SK-N-SH (cell line): ENCODE results near the gene PPP5C. TPM values are rescaled to one million over a fixed set of nuclear protein-coding genes. Genes with fewer than 3 reads are reported as not detected.

Experiments
- CTCF ChIA-PET: fragments of 300-600, 350-600 bp; formaldehyde crosslinking; extraction: SDS; loops from one replicate; lab custom pipeline; 2021; lab: Yijun Ruan, JAX
- POLR2A ChIA-PET: fragments of 350-600 bp; sonication (Branson Sonifier 250); formaldehyde crosslinking; extraction: SDS; loops from one replicate; lab custom pipeline; 2020; ENCODE audit warnings: antibody characterized with exemption, inconsistent platforms; lab: Yijun Ruan, JAX
- DNase-seq: peaks from one replicate; pipeline ENCODE4 v3.0.0; 2012
- H2AFZ ChIP-seq: fragments of 200-600 bp; sonication (generic); 2 replicates; pipeline ENCODE4 v1.8.1; 2016; ENCODE audit warnings: antibody characterized with exemption, mild to moderate bottlenecking, low read depth
- H3F3A ChIP-seq: fragments of 200-600 bp; sonication (generic); replicated peaks from 2 replicates; pipeline ENCODE3; 2016; ENCODE audit warnings: antibody characterized with exemption, mild to moderate bottlenecking; ENCODE audit not compliant: insufficient read depth
- H3K27ac ChIP-seq, 2 experiments: fragments of 200-500 bp in 1 of 2; fragments of 200-600 bp in 1 of 2; sonication (Bioruptor generic) in 1 of 2; sonication (generic), shearing (Covaris generic) in 1 of 2; 2 replicates each; pipeline versions ENCODE4 v1.5.1 to v1.6.1; 2014 to 2016; ENCODE audit warnings: low read depth in 2 of 2, inconsistent platforms in 1 of 2, low read length in 1 of 2, mild to moderate bottlenecking in 1 of 2, mixed read lengths in 1 of 2
- H3K27me3 ChIP-seq: fragments of 200-600 bp; sonication (generic), shearing (Covaris generic); 2 replicates; pipeline ENCODE4 v1.6.1; 2016; ENCODE audit warnings: mixed run types; ENCODE audit not compliant: insufficient read depth
- H3K36me3 ChIP-seq, 2 experiments: fragments of 200-500 bp in 1 of 2; fragments of 200-600 bp in 1 of 2; sonication (Bioruptor generic) in 1 of 2; sonication (generic) in 1 of 2; replicated peaks in 1 of 2; 2 replicates each; pipeline versions ENCODE3 to v1.5.1; 2014 to 2016; ENCODE audit warnings: low read length in 1 of 2, mild to moderate bottlenecking in 1 of 2; ENCODE audit not compliant: insufficient read depth in 2 of 2, control insufficient read depth in 1 of 2
- H3K4me1 ChIP-seq, 2 experiments: fragments of 200-500 bp in 1 of 2; fragments of 200-600 bp in 1 of 2; sonication (Bioruptor generic) in 1 of 2; sonication (generic), shearing (Covaris generic) in 1 of 2; 2 replicates each; pipeline versions ENCODE4 v1.5.1 to v1.6.1; 2014 to 2016; ENCODE audit warnings: low read depth in 1 of 2, low read length in 1 of 2, mixed run types in 1 of 2; ENCODE audit not compliant: insufficient read depth in 2 of 2, control insufficient read depth in 1 of 2
- H3K4me2 ChIP-seq: fragments of 200-600 bp; sonication (generic), shearing (Covaris generic); 2 replicates; pipeline ENCODE4 v1.6.1; 2017; ENCODE audit warnings: mixed run types
- H3K4me3 ChIP-seq, 2 experiments: fragments of 200-500 bp in 1 of 2; fragments of 200-600 bp in 1 of 2; sonication (Bioruptor generic) in 1 of 2; sonication (generic), shearing (Covaris generic) in 1 of 2; 2 replicates each; pipeline versions ENCODE4 v1.5.1 to v1.8.1; 2014 to 2016; ENCODE audit warnings: low read depth in 2 of 2, inconsistent platforms in 1 of 2, low read length in 1 of 2, mild to moderate bottlenecking in 1 of 2, mixed read lengths in 1 of 2, moderate library complexity in 1 of 2
- H3K79me2 ChIP-seq: fragments of 200-600 bp; sonication (generic); 2 replicates; pipeline ENCODE4 v1.8.1; 2017; ENCODE audit warnings: mild to moderate bottlenecking; ENCODE audit not compliant: insufficient read depth
- H3K9ac ChIP-seq: fragments of 200-600 bp; sonication (generic); 2 replicates; pipeline ENCODE4 v1.6.1; 2017; ENCODE audit warnings: mixed run types
- H3K9me2 ChIP-seq: fragments of 200-600 bp; sonication (generic); 2 replicates; pipeline ENCODE4 v1.6.1; 2017; ENCODE audit warnings: mixed run types
- H3K9me3 ChIP-seq: fragments of 200-600 bp; sonication (generic); 2 replicates; pipeline ENCODE4 v1.6.1; 2017; ENCODE audit warnings: mixed run types, mild to moderate bottlenecking, moderate library complexity
- H4K20me1 ChIP-seq: fragments of 200-600 bp; sonication (generic); 2 replicates; pipeline ENCODE4 v1.6.1; 2017; ENCODE audit warnings: mild to moderate bottlenecking, mixed run types; ENCODE audit not compliant: insufficient read depth
- CHD2 ChIP-seq: fragments of 150-350 bp; IDR thresholded peaks from 2 replicates; pipeline ENCODE4 v1.6.1; 2018; ENCODE audit warnings: low read length; ENCODE audit not compliant: partially characterized antibody
- ELF1 ChIP-seq: IDR thresholded peaks from 2 replicates; pipeline ENCODE4 v1.4.0; 2012
- FOXM1 ChIP-seq: IDR thresholded peaks from 2 replicates; pipeline ENCODE4 v1.4.0; 2012; ENCODE audit warnings: low read depth, mild to moderate bottlenecking
- GABPA ChIP-seq: IDR thresholded peaks from 2 replicates; pipeline ENCODE4 v1.4.0; 2012; ENCODE audit warnings: low read depth, mild to moderate bottlenecking
- GATA2 ChIP-seq: sonication (generic); formaldehyde crosslinking; IDR thresholded peaks from 2 replicates; pipeline ENCODE4 v1.5.0; 2020; ENCODE audit warnings: mild to moderate bottlenecking, missing genetic modification reagents
- JUND ChIP-seq: IDR thresholded peaks from 2 replicates; pipeline ENCODE4 v1.4.0; 2012
- MXI1 ChIP-seq: IDR thresholded peaks from 2 replicates; pipeline ENCODE4 v1.6.1; 2012; ENCODE audit warnings: mild to moderate bottlenecking, low read depth, low read length, improper control_type of control experiment
- NFIC ChIP-seq: IDR thresholded peaks from 2 replicates; pipeline ENCODE4 v1.4.0; 2012; ENCODE audit warnings: borderline replicate concordance
- NRF1 ChIP-seq: IDR thresholded peaks from 2 replicates; pipeline ENCODE4 v1.6.1; 2012; ENCODE audit warnings: low read depth, mild to moderate bottlenecking, low read length
- RCOR1 ChIP-seq: fragments of 150-350 bp; IDR thresholded peaks from 2 replicates; pipeline ENCODE4 v1.6.1; 2017; ENCODE audit warnings: antibody characterized with exemption, low read length
- RXRA ChIP-seq: IDR thresholded peaks from 2 replicates; pipeline ENCODE4 v1.4.0; 2012; ENCODE audit warnings: low read depth, mild to moderate bottlenecking, borderline replicate concordance
- TCF12 ChIP-seq: IDR thresholded peaks from 2 replicates; pipeline ENCODE4 v1.4.0; 2012
- WGBS: methylation state at CpG from one replicate; pipeline ENCODE4 v1.1.6; 2017; ENCODE audit warnings: low lambda C conversion rate; 5-methylcytosine and 5-hydroxymethylcytosine counted together
- polyA plus RNA-seq, 3 experiments: library from polyadenylated mRNA; depleted of rRNA; stranded (reverse); fragments of >200 nt; gene quantifications; 2 replicates each; pipeline ENCODE4 v1.2.3, GENCODE V29; 2012
- TF ChIP-seq, protein P1 (sequence below): IDR thresholded peaks from 2 replicates; pipeline ENCODE4 v1.4.0; 2012; ENCODE audit warnings: low read depth
- TF ChIP-seq, protein P2 (sequence below): fragments of 150-350 bp; IDR thresholded peaks from 2 replicates; pipeline ENCODE4 v1.6.1; 2017; ENCODE audit warnings: antibody characterized with exemption, low read length, low read depth, borderline replicate concordance
- TF ChIP-seq, protein P3 (sequence below): IDR thresholded peaks from 2 replicates; pipeline ENCODE4 v1.4.0; 2012; ENCODE audit warnings: low read depth, borderline replicate concordance
- TF ChIP-seq, protein P4 (sequence below): IDR thresholded peaks from 2 replicates; pipeline ENCODE4 v1.6.1; 2012; ENCODE audit warnings: mild to moderate bottlenecking, low read depth, low read length, moderate library complexity
- TF ChIP-seq, protein P5 (sequence below): fragments of 200-600 bp; sonication (generic); IDR thresholded peaks from 2 replicates; pipeline ENCODE4 v1.6.1; 2017; ENCODE audit warnings: antibody characterized with exemption, mild to moderate bottlenecking, moderate library complexity
- TF ChIP-seq, protein P6 (sequence below): fragments of 150-350 bp; IDR thresholded peaks from 2 replicates; pipeline ENCODE4 v1.6.1; 2016; ENCODE audit warnings: mild to moderate bottlenecking, low read depth, low read length
- TF ChIP-seq, protein P7 (sequence below): IDR thresholded peaks from 2 replicates; pipeline ENCODE4; 2012
- TF ChIP-seq, protein P8 (sequence below): IDR thresholded peaks from 2 replicates; pipeline ENCODE4 v1.4.0; 2012; ENCODE audit warnings: low read depth, borderline replicate concordance

The PPP5C gene
- polyA plus RNA-seq, 1 of the 3 experiments (the other 2 are of a cell fraction): 162 TPM

DNA sequence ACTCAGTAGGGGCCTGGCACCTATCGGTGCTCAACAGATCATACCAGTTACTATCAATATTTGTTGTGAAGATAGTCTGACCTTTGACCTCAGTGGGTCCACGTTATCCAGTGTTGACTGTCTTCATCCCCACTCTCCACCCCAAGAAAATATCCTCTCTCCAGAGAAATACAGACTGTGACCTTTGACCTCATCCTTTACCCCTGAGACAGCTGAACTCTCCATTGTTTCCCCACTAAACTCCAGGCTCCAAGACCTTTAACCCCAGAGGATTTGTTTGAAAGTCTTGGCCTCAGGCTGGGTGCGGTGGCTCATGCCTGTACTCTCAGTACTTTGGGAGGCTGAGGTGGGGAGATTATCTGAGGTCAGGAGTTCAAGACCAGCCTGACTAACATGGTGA is 22.6 kb upstream of the PPP5C start:
- ChIA-PET POLR2A (no interaction called here), CTCF (no interaction called here)
- Histone ChIP-seq H3K79me2 (no peaks in the 10 kb centered on the region), H3K4me1 (no peaks in the 10 kb centered on the region), H3K27me3 (no peaks in the 10 kb centered on the region), H2AFZ (no peak overlapping the region), H4K20me1 (no peaks in the 10 kb centered on the region), H3K4me3 (no peak overlapping the region), H3K27ac (no peak overlapping the region), H3K9me2 (no peaks in the 10 kb centered on the region), H3F3A (no peaks in the 10 kb centered on the region), H3K9me3 (peaks cover 4% of the 10 kb centered on the region), H3K36me3 (no peaks in the 10 kb centered on the region), H3K9ac (no peak overlapping the region), H3K4me2 (no peak overlapping the region)
- no peak for DNase-seq
- 74% methylated on average over 3 of the region's 3 CpGs for WGBS
- TF ChIP-seq, protein P1, sequence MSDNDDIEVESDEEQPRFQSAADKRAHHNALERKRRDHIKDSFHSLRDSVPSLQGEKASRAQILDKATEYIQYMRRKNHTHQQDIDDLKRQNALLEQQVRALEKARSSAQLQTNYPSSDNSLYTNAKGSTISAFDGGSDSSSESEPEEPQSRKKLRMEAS: no peak
- TF ChIP-seq, protein P2, sequence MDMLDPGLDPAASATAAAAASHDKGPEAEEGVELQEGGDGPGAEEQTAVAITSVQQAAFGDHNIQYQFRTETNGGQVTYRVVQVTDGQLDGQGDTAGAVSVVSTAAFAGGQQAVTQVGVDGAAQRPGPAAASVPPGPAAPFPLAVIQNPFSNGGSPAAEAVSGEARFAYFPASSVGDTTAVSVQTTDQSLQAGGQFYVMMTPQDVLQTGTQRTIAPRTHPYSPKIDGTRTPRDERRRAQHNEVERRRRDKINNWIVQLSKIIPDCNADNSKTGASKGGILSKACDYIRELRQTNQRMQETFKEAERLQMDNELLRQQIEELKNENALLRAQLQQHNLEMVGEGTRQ: no peak
- no peak for TF ChIP-seq GABPA
- TF ChIP-seq, protein P3, sequence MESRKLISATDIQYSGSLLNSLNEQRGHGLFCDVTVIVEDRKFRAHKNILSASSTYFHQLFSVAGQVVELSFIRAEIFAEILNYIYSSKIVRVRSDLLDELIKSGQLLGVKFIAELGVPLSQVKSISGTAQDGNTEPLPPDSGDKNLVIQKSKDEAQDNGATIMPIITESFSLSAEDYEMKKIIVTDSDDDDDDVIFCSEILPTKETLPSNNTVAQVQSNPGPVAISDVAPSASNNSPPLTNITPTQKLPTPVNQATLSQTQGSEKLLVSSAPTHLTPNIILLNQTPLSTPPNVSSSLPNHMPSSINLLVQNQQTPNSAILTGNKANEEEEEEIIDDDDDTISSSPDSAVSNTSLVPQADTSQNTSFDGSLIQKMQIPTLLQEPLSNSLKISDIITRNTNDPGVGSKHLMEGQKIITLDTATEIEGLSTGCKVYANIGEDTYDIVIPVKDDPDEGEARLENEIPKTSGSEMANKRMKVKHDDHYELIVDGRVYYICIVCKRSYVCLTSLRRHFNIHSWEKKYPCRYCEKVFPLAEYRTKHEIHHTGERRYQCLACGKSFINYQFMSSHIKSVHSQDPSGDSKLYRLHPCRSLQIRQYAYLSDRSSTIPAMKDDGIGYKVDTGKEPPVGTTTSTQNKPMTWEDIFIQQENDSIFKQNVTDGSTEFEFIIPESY: no peak
- TF ChIP-seq, protein P4, sequence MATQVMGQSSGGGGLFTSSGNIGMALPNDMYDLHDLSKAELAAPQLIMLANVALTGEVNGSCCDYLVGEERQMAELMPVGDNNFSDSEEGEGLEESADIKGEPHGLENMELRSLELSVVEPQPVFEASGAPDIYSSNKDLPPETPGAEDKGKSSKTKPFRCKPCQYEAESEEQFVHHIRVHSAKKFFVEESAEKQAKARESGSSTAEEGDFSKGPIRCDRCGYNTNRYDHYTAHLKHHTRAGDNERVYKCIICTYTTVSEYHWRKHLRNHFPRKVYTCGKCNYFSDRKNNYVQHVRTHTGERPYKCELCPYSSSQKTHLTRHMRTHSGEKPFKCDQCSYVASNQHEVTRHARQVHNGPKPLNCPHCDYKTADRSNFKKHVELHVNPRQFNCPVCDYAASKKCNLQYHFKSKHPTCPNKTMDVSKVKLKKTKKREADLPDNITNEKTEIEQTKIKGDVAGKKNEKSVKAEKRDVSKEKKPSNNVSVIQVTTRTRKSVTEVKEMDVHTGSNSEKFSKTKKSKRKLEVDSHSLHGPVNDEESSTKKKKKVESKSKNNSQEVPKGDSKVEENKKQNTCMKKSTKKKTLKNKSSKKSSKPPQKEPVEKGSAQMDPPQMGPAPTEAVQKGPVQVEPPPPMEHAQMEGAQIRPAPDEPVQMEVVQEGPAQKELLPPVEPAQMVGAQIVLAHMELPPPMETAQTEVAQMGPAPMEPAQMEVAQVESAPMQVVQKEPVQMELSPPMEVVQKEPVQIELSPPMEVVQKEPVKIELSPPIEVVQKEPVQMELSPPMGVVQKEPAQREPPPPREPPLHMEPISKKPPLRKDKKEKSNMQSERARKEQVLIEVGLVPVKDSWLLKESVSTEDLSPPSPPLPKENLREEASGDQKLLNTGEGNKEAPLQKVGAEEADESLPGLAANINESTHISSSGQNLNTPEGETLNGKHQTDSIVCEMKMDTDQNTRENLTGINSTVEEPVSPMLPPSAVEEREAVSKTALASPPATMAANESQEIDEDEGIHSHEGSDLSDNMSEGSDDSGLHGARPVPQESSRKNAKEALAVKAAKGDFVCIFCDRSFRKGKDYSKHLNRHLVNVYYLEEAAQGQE: no peak
- TF ChIP-seq, protein P5, sequence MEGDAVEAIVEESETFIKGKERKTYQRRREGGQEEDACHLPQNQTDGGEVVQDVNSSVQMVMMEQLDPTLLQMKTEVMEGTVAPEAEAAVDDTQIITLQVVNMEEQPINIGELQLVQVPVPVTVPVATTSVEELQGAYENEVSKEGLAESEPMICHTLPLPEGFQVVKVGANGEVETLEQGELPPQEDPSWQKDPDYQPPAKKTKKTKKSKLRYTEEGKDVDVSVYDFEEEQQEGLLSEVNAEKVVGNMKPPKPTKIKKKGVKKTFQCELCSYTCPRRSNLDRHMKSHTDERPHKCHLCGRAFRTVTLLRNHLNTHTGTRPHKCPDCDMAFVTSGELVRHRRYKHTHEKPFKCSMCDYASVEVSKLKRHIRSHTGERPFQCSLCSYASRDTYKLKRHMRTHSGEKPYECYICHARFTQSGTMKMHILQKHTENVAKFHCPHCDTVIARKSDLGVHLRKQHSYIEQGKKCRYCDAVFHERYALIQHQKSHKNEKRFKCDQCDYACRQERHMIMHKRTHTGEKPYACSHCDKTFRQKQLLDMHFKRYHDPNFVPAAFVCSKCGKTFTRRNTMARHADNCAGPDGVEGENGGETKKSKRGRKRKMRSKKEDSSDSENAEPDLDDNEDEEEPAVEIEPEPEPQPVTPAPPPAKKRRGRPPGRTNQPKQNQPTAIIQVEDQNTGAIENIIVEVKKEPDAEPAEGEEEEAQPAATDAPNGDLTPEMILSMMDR: no peak
- TF ChIP-seq, protein P6, sequence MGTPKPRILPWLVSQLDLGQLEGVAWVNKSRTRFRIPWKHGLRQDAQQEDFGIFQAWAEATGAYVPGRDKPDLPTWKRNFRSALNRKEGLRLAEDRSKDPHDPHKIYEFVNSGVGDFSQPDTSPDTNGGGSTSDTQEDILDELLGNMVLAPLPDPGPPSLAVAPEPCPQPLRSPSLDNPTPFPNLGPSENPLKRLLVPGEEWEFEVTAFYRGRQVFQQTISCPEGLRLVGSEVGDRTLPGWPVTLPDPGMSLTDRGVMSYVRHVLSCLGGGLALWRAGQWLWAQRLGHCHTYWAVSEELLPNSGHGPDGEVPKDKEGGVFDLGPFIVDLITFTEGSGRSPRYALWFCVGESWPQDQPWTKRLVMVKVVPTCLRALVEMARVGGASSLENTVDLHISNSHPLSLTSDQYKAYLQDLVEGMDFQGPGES: no peak
- TF ChIP-seq, protein P7, sequence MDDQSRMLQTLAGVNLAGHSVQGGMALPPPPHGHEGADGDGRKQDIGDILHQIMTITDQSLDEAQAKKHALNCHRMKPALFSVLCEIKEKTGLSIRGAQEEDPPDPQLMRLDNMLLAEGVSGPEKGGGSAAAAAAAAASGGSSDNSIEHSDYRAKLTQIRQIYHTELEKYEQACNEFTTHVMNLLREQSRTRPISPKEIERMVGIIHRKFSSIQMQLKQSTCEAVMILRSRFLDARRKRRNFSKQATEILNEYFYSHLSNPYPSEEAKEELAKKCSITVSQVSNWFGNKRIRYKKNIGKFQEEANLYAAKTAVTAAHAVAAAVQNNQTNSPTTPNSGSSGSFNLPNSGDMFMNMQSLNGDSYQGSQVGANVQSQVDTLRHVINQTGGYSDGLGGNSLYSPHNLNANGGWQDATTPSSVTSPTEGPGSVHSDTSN: no peak
- TF ChIP-seq RCOR1: no peak
- no peak for TF ChIP-seq ELF1
- no peak for TF ChIP-seq NRF1
- TF ChIP-seq, protein P8, sequence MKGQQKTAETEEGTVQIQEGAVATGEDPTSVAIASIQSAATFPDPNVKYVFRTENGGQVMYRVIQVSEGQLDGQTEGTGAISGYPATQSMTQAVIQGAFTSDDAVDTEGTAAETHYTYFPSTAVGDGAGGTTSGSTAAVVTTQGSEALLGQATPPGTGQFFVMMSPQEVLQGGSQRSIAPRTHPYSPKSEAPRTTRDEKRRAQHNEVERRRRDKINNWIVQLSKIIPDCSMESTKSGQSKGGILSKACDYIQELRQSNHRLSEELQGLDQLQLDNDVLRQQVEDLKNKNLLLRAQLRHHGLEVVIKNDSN: no peak
- TF ChIP-seq MXI1: no peak
- TF ChIP-seq RXRA: no peak
- TF ChIP-seq JUND: no peak
- no peak for TF ChIP-seq FOXM1
- no peak for TF ChIP-seq GATA2
- TF ChIP-seq TCF12: no peak
- no peak for TF ChIP-seq CHD2
- no peak for TF ChIP-seq NFIC
